IMR-90 (cell line): ENCODE results near the gene SLC9A7. TPM values are rescaled to one million over a fixed set of nuclear protein-coding genes. Genes with fewer than 3 reads are reported as not detected.

Source experiments
- ATAC-seq: fragments of 200-7000 bp; cut with Tn5 transposase; 2 replicates; pipeline ENCODE4 v1.9.1; 2020; ENCODE audit warnings: low read depth, mild to moderate bottlenecking, moderate library complexity
- BruUV-seq: library from RNA; stranded (reverse); fragments of 400-500 nt; replicated peaks from 2 replicates; lab custom pipeline; 2021; lab: Mats Ljungman, UMichigan
- CTCF ChIA-PET: fragments of 300-600 bp; formaldehyde crosslinking; extraction: SDS; loops from one replicate; lab custom pipeline; 2021; ENCODE audit warnings: antibody characterized with exemption; lab: Yijun Ruan, JAX
- POLR2A ChIA-PET: fragments of 300-600 bp; sonication (Branson Sonifier 250); formaldehyde crosslinking; loops from one replicate; lab custom pipeline; 2022; ENCODE audit warnings: antibody characterized with exemption; ENCODE audit not compliant: unreplicated experiment; lab: Charles Lee
- DNase-seq: peaks from one replicate; pipeline ENCODE4 v3.0.0; 2013
- H2AFZ ChIP-seq: replicated peaks from 2 replicates; pipeline ENCODE3; 2013; ENCODE audit warnings: low read length, mild to moderate bottlenecking; ENCODE audit not compliant: poor library complexity
- H2AK5ac ChIP-seq: 2 replicates; pipeline ENCODE4 v1.6.1; 2013; ENCODE audit warnings: low read depth, low read length, inconsistent platforms
- H2AK9ac ChIP-seq: replicated peaks from 2 replicates; pipeline ENCODE3; 2013; ENCODE audit warnings: mild to moderate bottlenecking, low read depth, low read length, moderate library complexity; ENCODE audit not compliant: poor library complexity
- H2BK120ac ChIP-seq: 2 replicates; pipeline ENCODE4 v1.6.1; 2013; ENCODE audit warnings: low read depth, low read length, inconsistent platforms
- H2BK15ac ChIP-seq: 3 replicates; pipeline ENCODE4 v1.6.1; 2013; ENCODE audit warnings: low read depth, low read length, inconsistent platforms
- H2BK20ac ChIP-seq: 2 replicates; pipeline ENCODE4 v1.6.1; 2013; ENCODE audit warnings: low read depth, mild to moderate bottlenecking, inconsistent platforms, low read length, moderate library complexity
- H2BK5ac ChIP-seq: 2 replicates; pipeline ENCODE4 v1.6.1; 2013; ENCODE audit warnings: mild to moderate bottlenecking, low read depth, low read length, inconsistent platforms; ENCODE audit not compliant: poor library complexity, severe bottlenecking
- H3K14ac ChIP-seq: replicated peaks from 2 replicates; pipeline ENCODE4 v1.6.1; 2013; ENCODE audit warnings: low read depth, low read length, inconsistent platforms
- H3K18ac ChIP-seq: 2 replicates; pipeline ENCODE4 v1.6.1; 2013; ENCODE audit warnings: low read depth, low read length, control low read depth
- H3K23ac ChIP-seq: 2 replicates; pipeline ENCODE4 v1.6.1; 2013; ENCODE audit warnings: low read depth, low read length, inconsistent platforms
- H3K27ac ChIP-seq: 2 replicates; pipeline ENCODE4 v1.5.1; 2013; ENCODE audit warnings: mild to moderate bottlenecking, control low read depth, low read length; ENCODE audit not compliant: insufficient read depth
- H3K27me3 ChIP-seq: 2 replicates; pipeline ENCODE4 v1.6.1; 2013; ENCODE audit warnings: low read length; ENCODE audit not compliant: control insufficient read depth, insufficient read depth
- H3K36me3 ChIP-seq: 2 replicates; pipeline ENCODE4 v1.6.1; 2013; ENCODE audit warnings: low read length, mixed read lengths; ENCODE audit not compliant: control insufficient read depth, insufficient read depth
- H3K4ac ChIP-seq: 2 replicates; pipeline ENCODE4 v1.6.1; 2013; ENCODE audit warnings: low read depth, low read length, inconsistent platforms
- H3K4me1 ChIP-seq: 2 replicates; pipeline ENCODE4 v1.6.1; 2013; ENCODE audit warnings: low read length, mixed read lengths; ENCODE audit not compliant: control insufficient read depth, insufficient read depth
- H3K4me2 ChIP-seq: 2 replicates; pipeline ENCODE4 v1.6.1; 2013; ENCODE audit warnings: low read depth, mild to moderate bottlenecking, control low read depth, low read length, moderate library complexity
- H3K4me3 ChIP-seq: 2 replicates; pipeline ENCODE4 v1.5.1; 2013; ENCODE audit warnings: low read depth, mild to moderate bottlenecking, control low read depth, low read length, moderate library complexity; ENCODE audit not compliant: insufficient read depth
- H3K56ac ChIP-seq: 2 replicates; pipeline ENCODE4 v1.6.1; 2013; ENCODE audit warnings: low read length, inconsistent platforms; ENCODE audit not compliant: insufficient read depth; ENCODE audit errors: extremely low read depth
- H3K79me1 ChIP-seq, 2 experiments: 2 replicates each; pipeline ENCODE4 v1.6.1; 2013; ENCODE audit warnings: low read length in 2 of 2, inconsistent platforms in 1 of 2, low read depth in 1 of 2
- H3K9ac ChIP-seq: 2 replicates; pipeline ENCODE4 v1.6.1; 2013; ENCODE audit warnings: low read depth, low read length, control low read depth
- H3K9me1 ChIP-seq: 2 replicates; pipeline ENCODE4 v1.6.1; 2013; ENCODE audit warnings: low read length, inconsistent platforms; ENCODE audit not compliant: insufficient read depth
- H3K9me3 ChIP-seq: 2 replicates; pipeline ENCODE4 v1.6.1; 2013; ENCODE audit warnings: low read length; ENCODE audit not compliant: control insufficient read depth, insufficient read depth
- H4K20me1 ChIP-seq: 2 replicates; pipeline ENCODE4 v1.6.1; 2013; ENCODE audit warnings: low read length, inconsistent platforms; ENCODE audit not compliant: insufficient read depth
- H4K5ac ChIP-seq: 2 replicates; pipeline ENCODE4 v1.6.1; 2013; ENCODE audit warnings: mild to moderate bottlenecking, low read depth, low read length, control low read depth
- H4K8ac ChIP-seq, 2 experiments: 2 replicates each; pipeline ENCODE4 v1.6.1; 2013; ENCODE audit warnings: low read depth in 2 of 2, low read length in 2 of 2, control low read depth in 1 of 2, inconsistent platforms in 1 of 2
- H4K91ac ChIP-seq: 2 replicates; pipeline ENCODE4 v1.6.1; 2013; ENCODE audit warnings: low read depth, low read length, inconsistent platforms; ENCODE audit not compliant: insufficient read depth
- FOS ChIP-seq: fragments of 150-350 bp; IDR thresholded peaks from 2 replicates; pipeline ENCODE4 v1.6.1; 2016; ENCODE audit warnings: low read depth, low read length
- MAFK ChIP-seq: IDR thresholded peaks from 2 replicates; pipeline ENCODE4 v1.6.1; 2012; ENCODE audit warnings: low read depth, low read length, improper control_type of control experiment
- RFX5 ChIP-seq: IDR thresholded peaks from 2 replicates; pipeline ENCODE4 v1.8.0; 2012; ENCODE audit warnings: low read depth, mild to moderate bottlenecking, low read length, moderate library complexity
- WGBS, 2 experiments: methylation state at CpG; one replicate each; pipeline versions ENCODE4 v1.1.5 to v1.1.7; 2013; ENCODE audit warnings: missing lambda C conversion rate in 2 of 2; ENCODE audit not compliant: insufficient read length in 1 of 2; ENCODE audit errors: extremely low coverage in 2 of 2; 5-methylcytosine and 5-hydroxymethylcytosine counted together
- dilution Hi-C: fragments of 300-500 bp; cut with HindIII; formaldehyde crosslinking; loops from one replicate; pipeline ENCODE4 v1.14.3; 2018; ENCODE audit warnings: low sequenced_read_pairs; ENCODE audit not compliant: unreplicated experiment
- in situ Hi-C: fragments of 300-500 bp; cut with MboI; formaldehyde crosslinking; loops from 3 replicates; pipeline ENCODE4 v1.14.3; 2019; ENCODE audit warnings: low sequenced_read_pairs, inconsistent platforms, mixed read lengths
- intact Hi-C: fragments of 100-400 bp; cut with micrococcal nuclease; formaldehyde crosslinking; loops from 2 replicates; pipeline ENCODE4 v1.10.0; 2022
- polyA plus RNA-seq, 3 experiments: library from polyadenylated mRNA; depleted of rRNA; stranded (reverse); fragments of >200 nt; gene quantifications; 2 replicates each; pipeline ENCODE4 v1.2.3, GENCODE V29; 2012; ENCODE audit warnings: low replicate concordance in 1 of 3
- total RNA-seq: library from RNA; depleted of rRNA; stranded (reverse); fragments of >200 nt; gene quantifications from 2 replicates; pipeline ENCODE4 v1.2.3, GENCODE V29; 2012

Gene SLC9A7
- total and polyA plus RNA-seq, 2 of the 4 experiments (the other 2 are of a cell fraction): 14.4 to 76.4 TPM

DNA sequence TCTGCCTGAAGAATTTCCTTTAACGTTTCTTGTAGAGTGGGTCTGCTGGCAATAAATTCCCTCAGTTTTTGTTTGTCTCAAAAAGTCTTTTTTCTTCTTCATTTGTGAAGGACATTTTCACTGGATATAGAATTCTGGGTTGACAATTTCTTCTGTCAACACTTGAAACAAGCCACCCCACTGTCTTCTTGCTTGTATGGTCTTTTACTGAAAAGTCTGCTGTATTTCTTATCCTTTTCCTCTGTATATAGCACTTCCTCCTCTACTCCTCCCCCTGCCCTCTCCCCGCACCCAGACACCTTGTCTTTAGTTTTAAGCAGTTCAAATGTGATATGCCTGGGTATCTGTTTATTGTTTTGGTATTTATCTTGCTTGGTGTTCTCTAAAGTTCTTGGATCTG lies 23.3 kb downstream of the SLC9A7 start:
- Histone ChIP-seq H3K23ac (no peak overlapping the region), H2BK120ac (no peak overlapping the region), H2BK5ac (no peak overlapping the region), H3K4ac (no peak overlapping the region), H4K5ac (no peak overlapping the region), H3K4me3 (no peak overlapping the region), H3K4me2 (no peak overlapping the region), H2BK20ac (no peak overlapping the region), H3K56ac (no peak overlapping the region), H2AK5ac (no peak overlapping the region), H3K27ac (no peak overlapping the region), H3K9ac (no peak overlapping the region), H3K79me1 (peaks cover 0 to 5% of the 10 kb centered on the region in 2 experiments; a peak in 1 of 4 replicates), H4K8ac (no peak overlapping the region), H4K20me1 (no peaks in the 10 kb centered on the region), H3K18ac (no peak overlapping the region), H4K91ac (no peak overlapping the region), H2BK15ac (no peak overlapping the region), H2AFZ (no peak overlapping the region), H3K9me3 (peaks cover 3% of the 10 kb centered on the region; the same call in 1 of the 2 replicates), H2AK9ac (no peak overlapping the region), H3K9me1 (no peaks in the 10 kb centered on the region), H3K36me3 (no peaks in the 10 kb centered on the region), H3K4me1 (peaks cover 7% of the 10 kb centered on the region), H3K27me3 (no peaks in the 10 kb centered on the region), H3K14ac (no peak overlapping the region)
- ATAC-seq: no peak
- POLR2A ChIA-PET: no interaction called here
- TF ChIP-seq MAFK (no peak), RFX5 (no peak), FOS (no peak)
- intact Hi-C loops (no loop called here), dilution Hi-C loops (no loop called here), in situ Hi-C loops (no loop called here)
- CTCF ChIA-PET: no interaction called here
- WGBS, 2 experiments: no CpG with 5 or more reads among the region's 2 CpGs
- DNase-seq: no peak
- BruUV-seq: no TSS peak
